BLaER1 (cell line): Measurements from ENCODE around the gene TMEM231.
"Not testable (repeated sequence)": the region's sequence is repeated elsewhere in the genome, so short reads cannot be mapped to it uniquely, and the experiment has no call there.

Source experiments
- H3K27ac ChIP-seq: shearing (Covaris generic); formaldehyde crosslinking; 2 replicates; pipeline ENCODE4 v1.8.1; 2022
- H3K27me3 ChIP-seq: shearing (Covaris generic); formaldehyde crosslinking; 2 replicates; pipeline ENCODE4 v1.8.1; 2022
- H3K36me3 ChIP-seq: shearing (Covaris generic); formaldehyde crosslinking; 2 replicates; pipeline ENCODE4 v1.8.1; 2022
- H3K4me1 ChIP-seq: shearing (Covaris generic); formaldehyde crosslinking; 2 replicates; pipeline ENCODE4 v1.8.1; 2022
- H3K4me2 ChIP-seq: shearing (Covaris generic); formaldehyde crosslinking; 2 replicates; pipeline ENCODE4 v1.8.1; 2022
- H3K4me3 ChIP-seq: shearing (Covaris generic); formaldehyde crosslinking; 2 replicates; pipeline ENCODE4 v1.8.1; 2022
- H3K9ac ChIP-seq: shearing (Covaris generic); formaldehyde crosslinking; 2 replicates; pipeline ENCODE4 v1.8.1; 2022
- H3K9me3 ChIP-seq: shearing (Covaris generic); formaldehyde crosslinking; 2 replicates; pipeline ENCODE4 v1.8.1; 2022
- H4K20me1 ChIP-seq: shearing (Covaris generic); formaldehyde crosslinking; 2 replicates; pipeline ENCODE4 v1.8.1; 2022
- Cebpa-rat ChIP-seq: shearing (Covaris generic); IDR thresholded peaks from 2 replicates; pipeline ENCODE4 v1.8.1; 2022

The TMEM231 gene, protein sequence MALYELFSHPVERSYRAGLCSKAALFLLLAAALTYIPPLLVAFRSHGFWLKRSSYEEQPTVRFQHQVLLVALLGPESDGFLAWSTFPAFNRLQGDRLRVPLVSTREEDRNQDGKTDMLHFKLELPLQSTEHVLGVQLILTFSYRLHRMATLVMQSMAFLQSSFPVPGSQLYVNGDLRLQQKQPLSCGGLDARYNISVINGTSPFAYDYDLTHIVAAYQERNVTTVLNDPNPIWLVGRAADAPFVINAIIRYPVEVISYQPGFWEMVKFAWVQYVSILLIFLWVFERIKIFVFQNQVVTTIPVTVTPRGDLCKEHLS

DNA sequence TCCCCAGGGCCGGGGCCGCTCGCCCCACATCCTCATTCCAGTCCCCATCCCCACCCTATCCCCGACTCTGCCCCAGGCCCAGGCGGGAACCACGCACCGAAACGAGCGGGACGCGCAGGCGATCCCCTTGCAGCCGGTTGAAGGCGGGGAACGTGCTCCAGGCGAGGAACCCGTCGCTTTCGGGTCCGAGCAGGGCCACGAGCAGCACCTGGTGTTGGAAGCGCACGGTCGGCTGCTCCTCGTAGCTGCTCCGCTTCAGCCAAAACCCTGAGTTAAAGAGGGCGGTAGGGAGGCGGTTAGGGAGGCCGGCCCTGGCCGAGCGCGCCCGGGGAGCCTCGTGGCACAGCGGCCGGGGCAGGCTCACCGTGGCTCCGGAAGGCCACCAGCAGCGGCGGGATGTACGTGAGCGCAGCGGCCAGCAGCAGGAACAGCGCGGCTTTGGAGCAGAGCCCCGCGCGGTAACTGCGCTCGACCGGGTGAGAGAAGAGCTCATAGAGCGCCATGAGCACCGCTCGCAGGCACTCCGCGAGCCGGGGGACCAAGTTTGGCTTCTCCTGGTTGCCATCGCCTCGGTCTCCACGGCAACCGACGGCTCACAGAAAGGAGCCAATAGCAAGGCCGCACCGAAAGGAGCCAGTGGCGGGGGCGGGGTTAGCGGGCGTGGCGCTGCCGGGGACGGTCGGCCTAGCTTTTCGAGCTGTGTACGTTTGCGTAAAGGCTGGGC lies at the start of gene TMEM231:
TMEM231 (minus strand) TSS at position 546 of the 724 bp plus-strand sequence; CDS start at position 503, 43 bp downstream.
- Histone ChIP-seq H3K27ac (no peak within 1 kb of the TSS), H3K36me3 (no peaks in the 10 kb centered on the region), H3K27me3 (peaks cover 12% of the 10 kb centered on the region; the same call in 1 of the 2 replicates), H3K9ac (peak within 1 kb of the TSS; percentile 61), H4K20me1 (no peaks in the 10 kb centered on the region), H3K4me1 (peaks cover 23% of the 10 kb centered on the region), H3K4me3 (peak within 1 kb of the TSS; percentile 73), H3K9me3 (no peaks in the 10 kb centered on the region), H3K4me2 (peak within 1 kb of the TSS; percentile 89)
- no peak for TF ChIP-seq Cebpa-rat

- peaks cover 24% of the 10 kb centered on the region for H3K9me3 ChIP-seq
- no peaks in the 10 kb centered on the region for H3K4me1 ChIP-seq
- no peak overlapping the region for H3K4me2 ChIP-seq
- no peak overlapping the region for H3K27ac ChIP-seq
- no peak overlapping the region for H3K4me3 ChIP-seq
- no peak for TF ChIP-seq Cebpa-rat
- no peak overlapping the region for H3K9ac ChIP-seq
- no peaks in the 10 kb centered on the region for H3K27me3 ChIP-seq
- peaks cover 92% of the 10 kb centered on the region for H3K36me3 ChIP-seq
- no peaks in the 10 kb centered on the region for H4K20me1 ChIP-seq
Observed at GRCh38 chr16:75603241-75603640, 47.2 kb upstream of the TMEM231 start.

GRCh38 chr16:75599452-75600277 lies 43.6 kb upstream of the TMEM231 start:
- Histone ChIP-seq H4K20me1 (no peaks in the 10 kb centered on the region), H3K27me3 (no peaks in the 10 kb centered on the region), H3K4me1 (peaks cover 3% of the 10 kb centered on the region; the same call in 1 of the 2 replicates), H3K27ac (no peak overlapping the region), H3K9me3 (peaks cover 25% of the 10 kb centered on the region), H3K9ac (no peak overlapping the region), H3K4me2 (no peak overlapping the region), H3K36me3 (peaks cover 72% of the 10 kb centered on the region), H3K4me3 (no peak overlapping the region)
- TF ChIP-seq Cebpa-rat, result no peak

DNA sequence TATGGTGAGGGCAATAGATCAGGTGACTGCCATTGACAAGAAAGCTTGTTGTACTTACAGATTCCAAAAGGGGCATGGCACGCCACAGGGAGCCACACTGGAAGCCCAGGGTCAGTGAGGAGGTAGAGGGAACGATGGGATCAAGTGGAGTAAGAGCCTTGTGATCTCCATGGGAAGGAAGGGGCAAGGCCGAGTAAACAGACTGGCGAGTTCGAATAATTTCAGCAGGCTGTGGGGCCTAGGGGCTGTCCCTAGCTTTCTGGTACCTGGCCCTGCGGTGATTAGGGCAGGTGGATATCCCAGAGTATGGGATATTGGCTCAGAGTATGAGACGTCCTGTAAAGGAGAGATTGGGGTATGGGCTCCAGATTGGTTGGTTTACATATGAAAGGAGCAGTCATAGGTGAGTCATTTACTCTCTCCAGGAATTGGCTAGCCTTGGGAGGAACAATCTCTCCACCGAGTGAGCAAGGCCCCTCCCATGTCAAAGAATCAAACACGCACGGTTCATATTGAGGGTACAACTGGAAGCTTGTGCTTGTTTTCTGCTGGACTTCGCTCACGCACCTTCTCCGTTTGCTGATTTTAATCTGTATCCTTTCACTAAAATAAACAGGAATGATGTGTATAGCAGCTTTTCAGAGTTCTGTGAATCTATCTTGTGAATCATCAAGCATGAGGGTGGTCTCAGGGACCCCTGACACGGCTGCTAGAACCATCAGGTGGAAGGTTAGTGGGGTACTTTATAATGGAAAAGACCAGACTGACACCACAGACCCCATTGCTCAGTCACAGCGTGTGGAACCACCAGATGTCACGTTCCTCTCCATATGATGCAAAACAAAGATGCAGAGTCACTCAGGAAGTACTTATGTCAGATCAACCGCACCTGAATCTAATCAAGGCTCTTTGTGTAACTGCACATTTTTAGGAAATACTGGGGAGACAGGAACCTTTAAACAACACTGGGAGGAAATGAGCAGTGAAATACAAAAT lies 38.1 kb upstream of the TMEM231 start:
- H4K20me1 ChIP-seq, result no peaks in the 10 kb centered on the region
- H3K36me3 ChIP-seq, result peaks cover 35% of the 10 kb centered on the region
- no peaks in the 10 kb centered on the region for H3K27me3 ChIP-seq
- H3K4me2 ChIP-seq, result 0 out of 2 replicates have a peak overlapping the region, but pooled peaks have one; percentile 1
- H3K4me1 ChIP-seq, result peaks cover 10% of the 10 kb centered on the region; the same call in 1 of the 2 replicates
- no peak overlapping the region for H3K4me3 ChIP-seq
- H3K27ac ChIP-seq, result no peak overlapping the region
- 0 out of 2 replicates have a peak, but pooled peaks cover 5% of the 10 kb centered on the region for H3K9me3 ChIP-seq
- no peak overlapping the region for H3K9ac ChIP-seq
- TF ChIP-seq Cebpa-rat, result no peak

GRCh38 chr16:75593308-75593707 lies 37.3 kb upstream of the TMEM231 start:
- Histone ChIP-seq H3K9me3 (0 out of 2 replicates have a peak, but pooled peaks cover 5% of the 10 kb centered on the region), H3K27ac (no peak overlapping the region), H3K4me2 (no peak overlapping the region), H4K20me1 (no peaks in the 10 kb centered on the region), H3K9ac (no peak overlapping the region), H3K4me3 (no peak overlapping the region), H3K4me1 (peaks cover 10% of the 10 kb centered on the region; the same call in 1 of the 2 replicates), H3K36me3 (peaks cover 39% of the 10 kb centered on the region), H3K27me3 (no peaks in the 10 kb centered on the region)
- TF ChIP-seq Cebpa-rat, result no peak

- not testable (repeated sequence) for H3K27ac ChIP-seq, H4K20me1 ChIP-seq, H3K9me3 ChIP-seq, H3K4me3 ChIP-seq, H3K27me3 ChIP-seq, H3K9ac ChIP-seq, H3K4me2 ChIP-seq
- peaks cover 34% of the 10 kb centered on the region for H3K36me3 ChIP-seq
- H3K4me1 ChIP-seq, result peaks cover 10% of the 10 kb centered on the region; the same call in 1 of the 2 replicates
Observed at GRCh38 chr16:75591927-75592326, 35.9 kb upstream of the TMEM231 start.

- H3K4me3 ChIP-seq, result no peak overlapping the region
- H3K4me2 ChIP-seq, result no peak overlapping the region
Observed at GRCh38 chr16:75590920-75591843, 35.1 kb upstream of the TMEM231 start.

GRCh38 chr16:75589306-75589705 lies 33.3 kb upstream of the TMEM231 start:
- H3K9ac ChIP-seq, result no peak overlapping the region
- no peaks in the 10 kb centered on the region for H4K20me1 ChIP-seq
- no peaks in the 10 kb centered on the region for H3K9me3 ChIP-seq
- peaks cover 4% of the 10 kb centered on the region; the same call in 1 of the 2 replicates for H3K4me1 ChIP-seq
- H3K4me2 ChIP-seq, result no peak overlapping the region
- H3K27me3 ChIP-seq, result no peaks in the 10 kb centered on the region
- peaks cover 39% of the 10 kb centered on the region for H3K36me3 ChIP-seq
- no peak overlapping the region for H3K4me3 ChIP-seq
- no peak for TF ChIP-seq Cebpa-rat
- H3K27ac ChIP-seq, result no peak overlapping the region

More at GRCh38 chr16:75590920-75591843, 35.1 kb upstream of the TMEM231 start:
- H3K9me3 ChIP-seq, result no peaks in the 10 kb centered on the region
- H3K4me1 ChIP-seq, result peaks cover 10% of the 10 kb centered on the region; the same call in 1 of the 2 replicates
- H4K20me1 ChIP-seq, result no peaks in the 10 kb centered on the region
- peaks cover 39% of the 10 kb centered on the region for H3K36me3 ChIP-seq
- H3K27ac ChIP-seq, result no peak overlapping the region
- TF ChIP-seq Cebpa-rat, result no peak
- no peaks in the 10 kb centered on the region for H3K27me3 ChIP-seq
- H3K9ac ChIP-seq, result no peak overlapping the region
